GDM1 (cell line): ENCODE results near the gene TRAPPC2L.
"Not testable (repeated sequence)": the region's sequence is repeated elsewhere in the genome, so short reads cannot be mapped to it uniquely, and the experiment has no call there.

Experiments used
- DNase-seq: peaks from one replicate; lab custom pipeline; 2025; lab: John Stamatoyannopoulos, UW

Gene TRAPPC2L

DNA sequence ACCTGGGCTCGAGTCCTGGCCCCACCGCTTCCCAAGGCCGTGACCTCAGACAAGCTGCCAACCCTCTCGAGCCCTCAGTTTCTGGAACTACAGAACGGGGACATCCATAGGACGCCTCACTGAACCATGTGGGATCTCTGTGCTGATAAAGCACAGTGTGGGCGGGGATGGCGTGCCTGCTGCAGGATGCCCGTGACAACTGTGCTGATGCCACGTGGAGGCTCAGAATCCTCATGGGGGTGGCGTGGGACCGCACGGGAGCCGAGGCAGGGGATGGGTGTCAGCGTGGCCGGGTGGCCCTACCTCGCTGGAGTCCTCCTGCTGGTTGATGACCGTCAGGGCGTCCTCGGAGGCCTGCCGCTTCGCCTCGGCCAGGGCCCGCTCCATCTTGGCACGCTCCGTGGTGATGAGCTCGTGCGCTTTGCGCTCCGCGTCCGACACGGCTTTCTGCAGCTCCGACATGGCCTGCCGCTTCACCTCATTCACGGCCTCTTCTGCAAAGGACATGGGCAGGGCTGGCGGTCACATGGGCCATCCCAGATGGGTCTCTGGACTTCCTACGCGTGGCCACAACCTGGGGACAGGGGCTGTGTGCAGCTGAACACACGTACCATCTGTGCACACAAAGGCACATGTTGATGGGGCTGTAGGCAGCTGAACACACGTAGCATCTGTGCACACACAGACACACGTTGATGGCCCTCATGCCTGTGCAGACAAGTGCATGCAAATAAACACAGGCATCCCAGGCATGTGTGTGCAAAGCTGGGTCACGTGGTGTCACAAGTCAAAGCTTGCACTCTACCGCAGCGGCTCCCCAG is 22.2 kb downstream of the TRAPPC2L start:
- DNase-seq: no peak

DNA sequence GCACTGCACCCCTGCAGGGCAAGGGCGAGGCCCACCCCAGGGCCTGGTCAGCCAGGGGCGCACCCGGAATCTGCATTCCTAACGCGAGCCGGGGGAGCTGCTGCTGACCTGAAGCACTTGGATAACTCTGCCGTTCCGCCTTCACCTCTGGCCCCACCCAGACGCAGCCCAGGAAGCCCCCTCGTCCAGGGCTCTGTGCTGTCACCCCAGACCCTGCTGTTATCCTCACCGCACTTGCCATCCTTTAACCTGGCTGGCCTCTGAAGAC is 22.8 kb downstream of the TRAPPC2L start:
- no peak for DNase-seq

DNA sequence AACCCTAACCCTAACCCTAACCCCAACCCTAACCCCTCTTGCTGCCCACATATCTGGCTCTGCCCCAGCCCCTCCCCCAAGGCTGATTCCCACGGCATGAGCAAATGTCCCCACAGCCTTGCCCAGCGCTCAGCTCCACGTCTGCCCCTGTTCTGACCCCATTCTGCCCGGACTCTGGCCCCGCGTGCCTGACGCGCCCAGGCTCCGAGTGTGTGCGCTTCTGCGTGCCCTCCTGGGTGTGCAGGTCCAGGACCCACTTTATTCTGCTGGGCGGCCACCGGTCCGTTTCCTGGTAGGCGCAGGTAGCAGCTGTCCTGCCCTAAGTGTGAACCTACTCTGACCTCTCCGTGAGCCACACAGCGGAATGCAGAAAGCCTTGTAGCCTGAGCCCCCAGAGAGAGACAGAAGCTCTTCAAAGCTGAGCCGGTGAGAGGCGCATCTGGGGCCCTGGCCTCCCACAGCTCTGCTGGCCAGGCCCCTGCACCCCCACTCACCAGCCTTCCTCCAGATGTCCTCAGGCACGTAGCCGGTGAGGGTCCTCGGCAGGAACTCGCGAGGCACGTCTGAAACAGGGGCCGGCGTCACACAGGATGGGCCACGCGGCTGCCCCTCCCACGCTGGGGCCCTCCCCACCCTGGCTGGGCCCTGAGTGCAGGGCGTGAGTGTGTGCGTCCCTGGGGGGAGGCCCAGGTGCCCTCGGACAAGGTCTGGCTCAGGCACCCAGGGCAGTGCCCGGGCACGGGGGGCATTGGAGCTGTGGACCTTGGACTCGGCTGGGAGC is 23.5 kb downstream of the TRAPPC2L start:
- no peak for DNase-seq

DNA sequence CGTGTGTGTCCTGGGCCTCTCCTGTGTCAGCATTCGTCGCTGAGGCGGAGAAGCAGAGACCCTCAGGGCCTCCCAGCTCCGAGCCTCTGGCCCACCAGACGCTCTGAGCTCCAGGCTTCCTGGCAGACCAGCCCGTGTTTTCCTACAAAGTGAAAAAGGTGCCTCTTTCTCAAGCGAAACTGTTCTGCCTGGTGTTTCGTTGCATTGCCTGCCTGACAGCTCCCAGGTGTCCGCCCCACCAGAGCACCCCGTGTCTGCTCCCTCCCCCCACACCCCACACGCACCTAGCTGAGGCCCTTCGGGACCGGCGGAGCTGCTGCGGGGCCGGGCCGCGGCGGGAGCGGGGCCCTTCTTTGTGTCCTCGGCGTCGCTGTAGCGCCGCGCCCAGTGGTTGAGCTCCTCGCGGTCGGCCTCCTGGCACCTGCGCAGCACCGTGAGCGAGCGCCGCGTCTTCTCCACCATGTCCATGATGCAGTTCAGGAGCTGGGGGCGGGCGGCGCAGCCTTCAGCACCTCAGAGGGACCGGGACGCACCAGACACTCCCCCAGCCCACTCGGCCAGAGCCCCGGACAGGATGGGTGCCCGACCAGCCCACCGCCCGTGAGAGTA is 24.2 kb downstream of the TRAPPC2L start:
- no peak for DNase-seq

DNA sequence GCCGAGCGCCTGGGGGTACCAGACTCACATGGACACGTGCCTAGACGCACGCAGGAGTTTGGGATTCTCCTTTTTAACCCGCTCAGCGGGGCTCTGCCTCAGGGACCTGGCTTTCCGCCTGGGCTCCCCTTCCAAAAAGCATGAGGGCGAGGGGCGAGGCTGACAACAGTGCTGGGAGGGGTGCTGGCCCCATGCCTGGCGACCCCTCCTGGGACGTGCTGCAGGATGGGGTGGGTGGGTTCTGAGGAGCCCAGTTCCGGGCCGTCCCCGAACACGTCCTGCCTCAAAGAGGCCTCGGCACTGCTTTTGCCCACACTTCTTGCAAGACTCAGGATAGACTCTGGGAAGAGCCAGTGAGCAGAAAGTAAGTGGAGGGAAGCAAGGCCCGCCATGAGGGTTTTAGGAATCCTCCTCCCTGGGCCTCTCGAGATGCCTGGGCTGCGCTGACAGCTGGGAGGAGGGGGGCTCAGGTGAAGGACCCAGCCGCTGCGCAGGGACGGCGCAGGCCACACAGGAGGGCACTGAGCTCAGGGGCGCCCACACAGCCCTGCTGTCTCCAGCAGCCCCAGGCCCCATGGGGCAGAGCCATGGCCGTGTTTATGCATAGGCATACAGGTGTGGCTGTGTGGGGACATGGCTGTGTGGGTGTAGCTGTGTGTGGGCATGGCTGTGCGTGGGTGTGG is 24.9 kb downstream of the TRAPPC2L start:
- no peak for DNase-seq

DNA sequence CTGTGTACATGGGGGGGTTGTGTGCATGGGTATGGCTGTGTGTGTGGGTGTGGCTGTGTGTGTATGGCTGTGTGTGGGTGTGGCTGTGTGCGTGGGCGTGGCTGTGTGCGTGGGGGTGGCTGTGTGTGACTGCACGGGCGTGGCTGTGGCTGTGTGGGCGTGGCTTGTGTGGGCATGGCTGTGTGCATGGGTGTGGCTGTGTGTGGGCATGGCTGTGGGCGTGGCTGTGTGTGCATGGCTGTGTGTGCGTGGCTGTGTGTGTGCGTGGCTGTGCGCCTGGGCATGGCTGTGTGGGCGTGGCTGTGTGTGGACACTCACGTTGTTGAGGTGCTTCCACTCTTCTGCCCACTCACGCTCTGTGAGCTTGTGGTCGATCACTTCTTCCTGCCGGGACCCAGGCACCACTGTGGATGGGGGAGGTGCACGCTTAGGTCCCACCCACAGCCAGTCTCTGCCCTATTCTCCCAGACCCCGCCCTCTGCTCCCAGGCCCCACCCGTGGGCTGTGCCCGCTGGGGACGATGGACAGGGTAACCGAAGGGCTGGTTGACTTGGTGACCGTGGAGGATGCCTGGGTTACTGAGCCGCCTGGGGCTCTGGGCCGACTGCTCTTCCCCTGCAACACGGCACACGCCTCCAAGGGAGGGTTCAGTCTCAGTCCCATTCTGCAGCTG is 25.6 kb downstream of the TRAPPC2L start:
- no peak for DNase-seq

DNA sequence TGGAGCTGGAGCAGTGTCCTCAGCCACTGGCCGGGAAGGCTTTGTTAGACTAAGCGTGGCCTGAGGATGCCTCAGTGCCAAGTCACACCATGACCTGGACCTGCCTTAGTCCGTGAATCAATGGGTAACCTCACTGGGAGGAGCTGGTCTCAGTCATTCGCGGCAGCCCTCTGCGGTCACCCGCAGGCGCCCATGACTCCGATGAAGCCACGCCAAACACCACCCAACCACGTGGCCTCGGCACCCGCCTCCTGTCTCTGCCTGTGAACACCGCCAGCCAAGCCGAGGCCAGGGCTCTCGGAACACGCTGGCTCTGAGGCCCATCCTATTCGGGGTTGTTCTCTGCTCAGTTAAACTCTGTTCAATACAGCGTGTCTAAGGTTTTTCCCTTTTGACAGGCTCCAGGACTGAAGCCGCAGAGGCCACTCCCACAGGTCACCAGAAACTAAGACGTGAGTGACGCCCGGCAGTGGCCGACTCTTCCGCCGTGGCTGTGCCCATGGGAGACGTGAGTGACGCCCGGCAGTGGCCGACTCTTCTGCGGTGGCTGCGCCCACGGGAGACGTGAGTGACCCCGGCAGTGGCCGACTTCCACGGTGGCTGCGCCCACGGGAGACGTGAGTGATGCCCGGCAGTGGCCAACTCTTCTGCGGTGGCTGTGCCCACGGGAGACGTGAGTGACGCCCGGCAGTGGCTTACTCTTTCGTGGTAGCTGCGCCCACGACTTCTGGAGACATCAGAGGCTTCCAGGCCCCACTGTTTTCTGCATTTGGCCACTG is 26.4 kb downstream of the TRAPPC2L start:
- no peak for DNase-seq

DNA sequence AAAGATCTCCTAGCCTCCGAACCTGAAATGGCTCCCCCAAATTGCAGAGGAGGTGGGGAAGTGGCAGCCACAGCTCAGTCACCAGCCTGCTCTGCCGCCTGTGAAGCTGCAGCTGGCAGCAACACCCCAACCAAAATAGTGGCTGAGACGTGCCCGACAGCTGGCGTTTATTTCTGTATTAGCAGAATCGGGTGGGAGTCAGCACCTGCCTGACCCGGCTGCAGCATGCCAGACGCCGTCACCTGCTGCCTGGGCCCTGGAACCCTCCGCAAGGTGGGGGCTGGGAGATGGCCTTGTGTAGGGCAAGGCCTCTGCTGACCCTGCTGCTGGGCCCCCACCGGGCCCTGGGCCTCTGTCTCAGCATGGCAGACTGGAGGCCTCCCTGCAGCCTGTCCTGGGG is 27.0 kb downstream of the TRAPPC2L start:
- DNase-seq: no peak

DNA sequence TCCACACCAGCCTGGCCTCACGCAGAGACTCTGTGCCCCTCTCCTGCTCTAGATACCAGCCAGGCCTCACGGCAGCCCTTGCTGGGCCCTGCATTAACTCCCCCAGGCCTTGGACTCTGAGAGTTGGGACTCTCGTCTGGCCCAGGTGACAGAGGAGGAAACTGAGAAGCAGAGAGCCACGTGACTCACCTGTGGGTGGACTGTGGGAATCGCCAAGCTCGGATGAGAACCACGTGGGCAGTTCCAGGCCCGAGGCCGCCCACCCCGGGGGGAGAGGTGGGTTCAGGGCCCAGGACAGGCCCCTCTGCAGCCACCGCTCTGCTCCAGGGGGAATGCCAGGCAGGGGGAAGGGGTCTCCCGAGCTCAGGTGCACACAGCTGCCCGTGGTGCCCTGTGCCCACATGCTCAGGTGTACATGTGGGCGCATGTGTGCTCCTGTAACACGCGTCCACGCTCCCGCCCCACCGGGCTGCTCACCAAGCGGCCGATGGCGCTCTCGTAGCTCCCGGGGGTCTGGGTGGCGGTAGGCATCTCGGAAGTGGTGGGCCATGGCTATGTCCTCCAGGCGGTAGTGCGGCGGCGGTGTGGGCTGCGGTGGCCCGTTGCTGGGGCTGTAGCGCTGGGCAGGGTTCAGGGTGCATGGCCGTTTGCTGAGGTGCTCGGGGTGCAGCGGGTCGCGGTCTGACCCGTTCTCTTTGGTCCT is 27.8 kb downstream of the TRAPPC2L start:
- DNase-seq: no peak

DNA sequence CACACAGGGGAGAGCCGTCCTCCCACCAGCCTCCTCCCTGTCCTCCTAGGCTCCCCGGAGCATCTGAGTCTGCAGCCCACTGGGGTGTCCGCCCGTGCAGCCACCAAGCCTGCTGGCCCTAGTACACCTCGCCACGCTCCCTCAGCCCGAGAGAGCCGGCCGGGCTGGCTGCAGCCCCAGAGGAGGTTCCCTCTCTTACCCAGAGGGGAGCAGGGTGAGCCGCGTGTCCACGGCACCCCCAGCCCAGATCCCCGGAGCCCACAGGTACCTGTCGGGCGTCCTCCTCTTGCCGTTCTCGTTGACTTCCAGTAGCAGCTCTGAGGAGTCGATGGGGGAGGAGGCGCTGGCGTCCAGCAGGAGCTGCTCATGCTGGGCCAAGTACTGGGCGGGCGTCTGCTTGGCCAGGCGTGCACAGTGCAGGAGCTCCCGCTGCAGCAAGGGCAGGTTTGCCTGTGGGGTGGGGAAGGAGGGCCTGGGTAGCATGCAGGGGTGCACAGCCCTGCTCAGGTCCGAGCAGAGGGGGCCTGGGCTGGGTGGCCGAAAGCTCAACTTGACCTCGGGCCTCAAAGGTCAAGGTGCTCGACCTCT is 28.9 kb downstream of the TRAPPC2L start:
- DNase-seq: no peak

DNA sequence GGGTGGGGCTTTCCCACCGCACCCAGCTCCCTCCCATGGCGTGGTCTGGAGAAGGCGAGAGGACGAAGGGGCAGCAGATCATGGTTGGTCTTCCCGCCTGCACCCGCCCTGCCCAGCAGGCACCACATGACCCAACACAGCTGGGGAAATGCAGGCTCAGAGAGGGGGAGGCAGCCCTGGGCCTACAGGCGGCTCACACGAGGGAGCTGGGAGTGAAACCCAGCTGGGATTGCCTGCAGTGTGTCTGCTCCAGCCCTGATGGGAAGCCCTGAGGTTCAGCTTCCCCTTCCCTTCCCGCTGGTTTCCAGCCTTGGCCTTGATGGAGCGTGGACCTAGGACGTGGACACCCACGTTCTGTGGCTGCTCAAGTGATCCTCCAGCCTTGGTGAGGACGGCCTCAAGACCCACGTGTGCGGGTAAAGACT is 29.5 kb downstream of the TRAPPC2L start:
- no peak for DNase-seq

DNA sequence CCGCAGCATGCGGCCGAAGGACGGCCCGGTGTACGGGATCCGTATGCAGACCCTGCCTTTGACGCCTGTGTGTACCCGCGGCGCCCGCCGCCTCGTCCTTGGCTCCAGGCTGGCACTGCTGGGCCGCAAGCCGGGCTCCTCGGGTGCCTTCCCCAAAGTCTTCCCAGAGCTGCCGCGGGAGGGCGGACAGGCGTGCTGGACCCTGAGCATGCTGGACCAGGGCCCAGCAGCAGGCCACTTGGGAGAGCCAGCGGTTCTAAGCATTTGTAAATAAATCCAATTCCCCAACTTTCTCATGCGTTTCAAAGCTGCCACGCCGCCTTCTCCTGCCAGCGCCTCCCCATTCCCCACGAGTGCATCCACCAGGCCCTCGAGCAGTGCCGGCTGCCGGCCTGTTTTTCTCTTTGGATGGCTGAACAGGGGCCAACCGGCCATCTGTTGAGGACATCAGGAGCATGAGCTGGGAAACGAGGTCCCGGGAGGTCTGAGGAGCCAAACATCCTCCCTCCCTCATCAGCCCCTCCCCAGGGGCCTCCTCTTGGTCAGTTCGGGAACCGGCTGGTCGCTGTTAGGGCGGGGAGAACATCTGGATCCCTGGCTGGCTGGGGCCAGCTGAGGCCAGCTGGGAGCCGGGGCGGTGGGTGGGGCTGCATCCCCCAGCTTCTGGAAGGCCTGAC is 30.1 kb downstream of the TRAPPC2L start:
- DNase-seq: no peak

DNA sequence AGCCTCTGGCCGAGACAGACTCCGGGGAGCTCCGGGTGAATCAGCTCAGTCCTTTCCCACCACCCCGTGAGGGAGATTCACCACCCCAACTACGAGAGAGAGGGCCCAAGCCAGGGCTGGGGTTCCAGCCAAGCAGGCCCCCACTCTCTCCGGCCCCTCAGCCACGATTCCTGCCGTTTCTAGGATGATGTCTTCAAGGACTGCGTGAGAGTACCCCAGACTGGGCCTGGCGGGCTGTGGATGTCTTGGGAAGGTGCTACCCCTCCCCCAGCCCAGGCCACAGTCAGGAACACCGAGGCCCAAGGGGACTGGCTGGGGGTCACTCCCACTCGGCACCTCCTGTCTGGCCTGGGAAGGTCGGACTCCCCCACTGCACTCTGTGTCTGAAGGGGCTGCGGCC is 31.1 kb downstream of the TRAPPC2L start:
- no peak for DNase-seq

DNA sequence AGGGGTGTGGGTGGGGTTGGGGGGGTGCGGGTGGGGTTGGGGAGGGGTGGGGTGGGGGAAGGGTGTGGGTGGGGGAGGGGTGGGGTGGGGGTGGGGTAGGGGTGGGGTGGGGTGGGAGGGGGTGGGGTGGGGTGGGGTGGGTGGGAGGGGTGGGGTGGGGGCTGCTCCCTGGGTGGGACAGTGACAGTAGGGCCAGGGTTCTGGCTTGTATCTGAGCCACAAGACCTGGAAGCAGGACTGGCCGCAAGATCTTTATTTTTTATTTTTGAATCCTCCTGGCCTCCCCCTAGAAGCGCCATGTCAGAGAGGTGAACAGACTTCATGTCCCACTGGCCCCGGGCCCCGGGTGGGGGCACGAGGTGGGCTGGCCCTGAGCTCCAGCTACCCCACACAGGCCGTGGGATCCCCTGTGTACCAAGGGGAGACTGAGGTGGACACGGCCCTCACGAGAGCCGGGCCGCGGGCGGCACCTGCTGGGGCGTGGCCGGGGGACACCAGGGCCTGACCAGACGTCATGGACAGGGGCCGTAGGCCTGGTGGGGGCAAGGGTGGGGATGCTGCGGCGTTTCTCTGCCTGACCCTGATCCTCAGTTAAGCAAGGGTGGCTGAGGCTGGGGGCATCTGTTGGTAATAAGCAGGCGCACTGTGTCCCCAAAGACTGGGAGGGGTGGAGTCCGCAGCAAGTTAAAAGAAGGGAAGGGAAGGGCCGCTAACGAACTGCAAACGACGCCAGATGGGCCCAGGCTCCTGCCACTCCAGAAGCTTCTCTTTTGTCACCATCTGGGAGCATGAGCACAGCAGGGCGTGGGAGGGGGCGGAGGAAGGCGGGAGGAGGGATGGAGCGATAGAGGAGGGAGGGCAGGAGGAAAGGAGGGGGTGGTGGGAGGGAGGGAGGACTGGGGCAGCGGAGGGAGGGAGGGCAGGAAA is 31.8 kb downstream of the TRAPPC2L start:
- DNase-seq: no peak

DNA sequence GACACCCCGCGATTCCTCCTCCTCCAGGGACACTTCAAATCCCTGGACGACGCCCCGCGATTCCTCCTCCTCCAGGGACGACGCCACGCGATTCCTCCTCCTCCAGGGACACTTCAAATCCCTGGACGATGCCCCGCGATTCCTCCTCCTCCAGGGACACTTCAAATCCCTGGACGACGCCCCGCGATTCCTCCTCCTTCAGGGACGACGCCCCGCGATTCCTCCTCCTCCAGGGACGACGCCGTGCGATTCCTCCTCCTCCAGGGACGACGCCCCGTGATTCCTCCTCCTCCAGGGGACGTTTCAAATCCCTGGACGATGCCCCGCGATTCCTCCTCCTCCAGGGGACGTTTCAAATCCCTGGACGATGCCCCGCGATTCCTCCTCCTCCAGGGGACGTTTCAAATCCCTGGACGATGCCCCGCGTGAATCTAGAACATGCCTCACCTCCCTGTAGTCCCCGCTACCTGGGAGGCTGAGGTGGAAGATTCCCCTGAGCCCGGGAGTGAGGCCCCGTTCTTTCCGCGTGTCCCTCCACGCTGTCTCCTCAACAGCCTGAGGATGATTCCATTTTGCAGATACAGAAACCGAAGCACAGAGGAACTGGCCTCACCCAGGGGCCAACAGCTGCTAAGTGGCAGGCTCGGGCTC is 32.9 kb downstream of the TRAPPC2L start:
- DNase-seq: not testable (repeated sequence)

DNA sequence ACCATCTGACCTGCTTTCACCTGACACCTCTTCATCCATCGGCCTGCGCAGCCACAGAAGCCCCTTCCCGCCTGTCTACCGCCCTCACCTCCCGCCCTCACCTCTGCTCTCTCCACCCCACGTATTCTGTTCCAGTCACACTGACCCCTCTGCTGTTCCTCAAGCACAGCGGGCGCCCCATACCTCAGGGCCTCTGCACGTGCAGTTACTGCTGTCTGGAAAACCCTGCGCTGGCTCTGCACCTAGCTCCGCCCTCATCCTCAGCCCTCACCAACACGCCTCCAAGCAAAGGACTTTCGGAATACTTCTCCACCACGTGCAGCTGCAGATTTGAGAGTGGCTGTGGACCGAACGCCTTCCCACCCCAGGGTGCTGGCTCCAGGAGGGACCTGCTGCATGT is 34.2 kb downstream of the TRAPPC2L start:
- no peak for DNase-seq

DNA sequence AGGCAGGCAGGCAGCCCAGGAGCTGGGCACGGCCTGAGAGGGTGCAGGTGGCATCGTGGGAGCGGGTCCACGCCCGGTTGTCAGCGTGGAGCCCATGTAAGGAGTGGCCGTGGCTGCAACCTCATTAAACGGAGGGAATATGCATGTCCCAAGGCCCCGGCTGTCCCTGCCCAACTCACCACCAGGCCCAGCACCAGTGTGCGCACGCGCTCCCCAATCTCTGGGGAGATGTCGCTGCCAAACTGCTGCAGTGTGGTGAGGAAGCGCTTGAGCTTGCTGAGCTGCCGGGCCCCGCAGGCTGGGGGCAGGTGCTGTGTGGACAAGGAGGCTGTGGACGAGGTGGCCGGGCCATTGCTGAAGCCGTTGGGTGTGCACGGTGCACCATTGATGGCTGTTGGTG is 35.1 kb downstream of the TRAPPC2L start:
- DNase-seq: no peak
